Fibroblast of lung (primary cell): Measurements from ENCODE around the gene SMOC2. TPM values are rescaled to one million over a fixed set of nuclear protein-coding genes. Genes with fewer than 3 reads are reported as not detected.

Experiments used
- DNase-seq, 2 donors: peaks; one replicate each; pipeline versions ENCODE4 v3.0.0 to v3.0.0-alpha.2; 2010; ENCODE audit warnings: low read depth in 2 of 2
- H2AFZ ChIP-seq: 2 replicates; pipeline ENCODE4 v1.5.1; 2012; ENCODE audit warnings: low read length, control low read depth, inconsistent platforms
- H3K27ac ChIP-seq: 2 replicates; pipeline ENCODE4 v1.5.1; 2011; ENCODE audit warnings: low read length, control low read depth; ENCODE audit not compliant: insufficient read depth
- H3K27me3 ChIP-seq: 2 replicates; pipeline ENCODE4 v1.5.1; 2011; ENCODE audit warnings: mild to moderate bottlenecking, low read length; ENCODE audit not compliant: control insufficient read depth, insufficient read depth
- H3K36me3 ChIP-seq: 2 replicates; pipeline ENCODE4 v1.5.1; 2011; ENCODE audit warnings: low read length; ENCODE audit not compliant: control insufficient read depth, insufficient read depth
- H3K4me1 ChIP-seq: 2 replicates; pipeline ENCODE4 v1.5.1; 2011; ENCODE audit warnings: low read length; ENCODE audit not compliant: control insufficient read depth, insufficient read depth; ENCODE audit errors: extremely low read depth
- H3K4me2 ChIP-seq: 2 replicates; pipeline ENCODE4 v1.5.1; 2011; ENCODE audit warnings: low read length, control low read depth; ENCODE audit not compliant: insufficient read depth; ENCODE audit errors: extremely low read depth
- H3K4me3 ChIP-seq, 4 experiments: fragments of 200-600 bp in 1 of 4; sonication (generic) in 1 of 4; replicated peaks in 1 of 4; 2 replicates each; pipeline ENCODE4 v1.5.1; 2011 to 2016; ENCODE audit warnings: low read length in 4 of 4, low read depth in 3 of 4, mild to moderate bottlenecking in 3 of 4, control low read depth in 2 of 4, inconsistent platforms in 1 of 4, mixed read lengths in 1 of 4; ENCODE audit not compliant: insufficient read depth in 1 of 4; ENCODE audit errors: control extremely low read depth in 1 of 4
- H3K79me2 ChIP-seq: 2 replicates; pipeline ENCODE4 v1.5.1; 2012; ENCODE audit warnings: mild to moderate bottlenecking, low read length, inconsistent platforms; ENCODE audit not compliant: control insufficient read depth, insufficient read depth
- H3K9ac ChIP-seq: 2 replicates; pipeline ENCODE4 v1.5.1; 2011; ENCODE audit warnings: mild to moderate bottlenecking, low read length, control low read depth; ENCODE audit not compliant: insufficient read depth
- H3K9me3 ChIP-seq: 2 replicates; pipeline ENCODE4 v1.5.1; 2012; ENCODE audit warnings: low read depth, low read length; ENCODE audit not compliant: control insufficient read depth, insufficient read depth
- H4K20me1 ChIP-seq: 2 replicates; pipeline ENCODE4 v1.5.1; 2011; ENCODE audit warnings: low read length; ENCODE audit not compliant: control insufficient read depth, insufficient read depth; ENCODE audit errors: extremely low read depth
- EZH2 ChIP-seq: IDR thresholded peaks from 2 replicates; pipeline ENCODE4 v1.5.1; 2012; ENCODE audit warnings: low read length, control low read depth, mild to moderate bottlenecking; ENCODE audit errors: missing control alignments
- polyA plus RNA-seq, 2 donors: library from polyadenylated mRNA; depleted of rRNA in 1 of 2; stranded (reverse) in 1 of 2; unstranded in 1 of 2; fragments of >200 nt; gene quantifications; 2 replicates each; pipeline ENCODE4 v1.2.1, GENCODE V29; 2011 to 2012; ENCODE audit warnings: missing spikeins in 1 of 2
- total RNA-seq: library from RNA; depleted of rRNA; stranded (reverse); fragments of >200 nt; gene quantifications from 2 replicates; pipeline ENCODE4 v1.2.1, GENCODE V29; 2014
- TF ChIP-seq, protein P1 (sequence below), 2 donors: IDR thresholded peaks in 1 of 2; conservative IDR thresholded peaks in 1 of 2; 1 replicate in 1 of 2; 2 replicates in 1 of 2; pipeline ENCODE4 v1.5.1; 2011 to 2012; ENCODE audit warnings: low read length in 2 of 2, control low read depth in 1 of 2, inconsistent platforms in 1 of 2, low read depth in 1 of 2, mild to moderate bottlenecking in 1 of 2

The SMOC2 gene
- total and polyA plus RNA-seq, 2 donors (not counting 1 experiment from before 2014, with no cell fraction given) = not detected

DNA sequence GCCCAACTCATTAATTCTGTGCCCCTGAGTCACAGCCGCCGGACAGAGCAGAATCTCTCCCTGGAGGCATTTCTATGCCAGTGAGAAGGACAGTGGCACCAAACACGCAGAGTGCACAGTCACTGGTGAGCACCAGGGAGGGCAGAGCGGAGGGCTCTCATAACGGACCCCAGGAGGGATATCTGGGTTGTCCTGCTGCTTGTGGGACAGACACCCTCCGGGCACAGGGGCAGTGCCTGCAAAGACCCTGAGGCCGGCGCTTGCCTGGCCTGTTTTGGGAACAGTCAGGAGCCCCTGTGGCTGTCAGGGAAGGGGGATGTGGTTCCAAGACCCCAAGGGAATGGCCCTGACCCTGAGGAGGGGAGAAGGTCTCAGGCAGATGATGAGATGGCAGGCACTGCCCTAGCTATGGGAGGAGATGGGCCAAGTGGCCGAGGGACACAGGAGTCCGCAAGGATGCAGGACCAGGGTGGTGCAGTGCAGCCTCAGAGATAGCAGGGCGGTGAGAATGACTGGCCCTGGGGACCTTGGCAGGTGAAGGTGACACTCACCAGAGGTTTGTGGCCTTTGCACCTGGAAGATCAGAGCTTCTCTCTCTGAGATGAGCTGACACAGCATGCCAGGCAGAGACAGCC lies 270.8 kb downstream of the SMOC2 start:
- Histone ChIP-seq H3K4me2 (no peak overlapping the region), H2AFZ (no peak overlapping the region), H4K20me1 (no peaks in the 10 kb centered on the region), H3K9ac (no peak overlapping the region), H3K27ac (no peak overlapping the region), H3K9me3 (no peaks in the 10 kb centered on the region), H3K4me3 (no peak overlapping the region), H3K79me2 (no peaks in the 10 kb centered on the region), H3K4me1 (no peaks in the 10 kb centered on the region), H3K27me3 (no peaks in the 10 kb centered on the region), H3K36me3 (no peaks in the 10 kb centered on the region)
- TF ChIP-seq, protein P1, sequence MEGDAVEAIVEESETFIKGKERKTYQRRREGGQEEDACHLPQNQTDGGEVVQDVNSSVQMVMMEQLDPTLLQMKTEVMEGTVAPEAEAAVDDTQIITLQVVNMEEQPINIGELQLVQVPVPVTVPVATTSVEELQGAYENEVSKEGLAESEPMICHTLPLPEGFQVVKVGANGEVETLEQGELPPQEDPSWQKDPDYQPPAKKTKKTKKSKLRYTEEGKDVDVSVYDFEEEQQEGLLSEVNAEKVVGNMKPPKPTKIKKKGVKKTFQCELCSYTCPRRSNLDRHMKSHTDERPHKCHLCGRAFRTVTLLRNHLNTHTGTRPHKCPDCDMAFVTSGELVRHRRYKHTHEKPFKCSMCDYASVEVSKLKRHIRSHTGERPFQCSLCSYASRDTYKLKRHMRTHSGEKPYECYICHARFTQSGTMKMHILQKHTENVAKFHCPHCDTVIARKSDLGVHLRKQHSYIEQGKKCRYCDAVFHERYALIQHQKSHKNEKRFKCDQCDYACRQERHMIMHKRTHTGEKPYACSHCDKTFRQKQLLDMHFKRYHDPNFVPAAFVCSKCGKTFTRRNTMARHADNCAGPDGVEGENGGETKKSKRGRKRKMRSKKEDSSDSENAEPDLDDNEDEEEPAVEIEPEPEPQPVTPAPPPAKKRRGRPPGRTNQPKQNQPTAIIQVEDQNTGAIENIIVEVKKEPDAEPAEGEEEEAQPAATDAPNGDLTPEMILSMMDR (conservative IDR thresholded peaks at IDR 0.05 in 1 of 2, IDR thresholded peaks at IDR 0.05 in 1 of 2; ENCODE audit: low read depth in 1 of 2, low read length in 2 of 2) = no peak
- no peak for DNase-seq

DNA sequence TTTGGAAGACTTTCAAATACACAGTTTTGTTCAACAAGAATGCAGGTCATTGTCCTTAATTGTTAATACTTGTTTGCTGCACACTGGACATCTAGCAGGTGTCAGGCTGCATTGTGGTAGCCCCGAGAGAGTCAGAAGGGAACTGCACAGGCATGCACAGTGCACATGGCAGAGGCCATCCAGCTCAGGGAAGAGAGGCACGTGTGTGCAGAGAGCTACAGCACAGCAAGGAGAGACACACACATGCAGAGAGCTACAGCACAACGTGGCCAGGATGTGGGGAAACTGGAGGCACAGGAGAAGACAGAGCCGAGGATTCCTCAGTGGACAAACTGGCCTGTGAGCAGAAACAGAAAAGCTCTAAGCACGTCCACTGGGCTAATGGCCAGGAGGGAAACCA lies 272.0 kb downstream of the SMOC2 start:
- no peaks in the 10 kb centered on the region for H3K4me1 ChIP-seq
- H3K4me3 ChIP-seq = no peak overlapping the region
- no peaks in the 10 kb centered on the region for H3K9me3 ChIP-seq
- no peak overlapping the region for H3K27ac ChIP-seq
- H3K36me3 ChIP-seq = no peaks in the 10 kb centered on the region
- no peak for DNase-seq
- H3K79me2 ChIP-seq = no peaks in the 10 kb centered on the region
- TF ChIP-seq, protein P1 (conservative IDR thresholded peaks at IDR 0.05 in 1 of 2, IDR thresholded peaks at IDR 0.05 in 1 of 2; ENCODE audit: low read depth in 1 of 2, low read length in 2 of 2) = no peak
- no peak for TF ChIP-seq EZH2
- no peaks in the 10 kb centered on the region for H4K20me1 ChIP-seq
- H3K4me2 ChIP-seq = no peak overlapping the region
- no peak overlapping the region for H2AFZ ChIP-seq
- no peak overlapping the region for H3K9ac ChIP-seq
- no peaks in the 10 kb centered on the region for H3K27me3 ChIP-seq

DNA sequence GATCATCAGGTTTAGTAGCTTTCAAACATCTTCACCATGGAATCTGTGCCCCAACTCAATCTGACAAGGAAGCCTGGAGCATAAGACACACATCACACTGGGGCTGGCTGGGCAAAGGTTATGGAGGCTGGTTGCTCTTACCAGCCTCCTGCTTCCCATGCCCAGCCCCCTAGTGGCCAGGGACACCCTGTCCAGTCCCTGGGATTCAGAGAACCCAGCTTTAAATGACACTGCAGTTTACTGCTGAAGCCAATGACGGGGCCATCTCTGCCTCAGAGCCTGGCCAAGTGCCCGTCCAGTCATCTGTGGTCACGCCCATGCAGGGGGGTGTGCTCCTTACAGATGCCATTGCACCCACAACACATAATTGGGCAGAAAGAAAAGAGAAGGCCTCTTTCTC lies 272.9 kb downstream of the SMOC2 start:
- DNase-seq = no peak
- no peak for TF ChIP-seq EZH2
- TF ChIP-seq, protein P1 (conservative IDR thresholded peaks at IDR 0.05 in 1 of 2, IDR thresholded peaks at IDR 0.05 in 1 of 2; ENCODE audit: low read depth in 1 of 2, low read length in 2 of 2) = no peak
- Histone ChIP-seq H4K20me1 (no peaks in the 10 kb centered on the region), H3K27ac (no peak overlapping the region), H3K9ac (no peak overlapping the region), H3K4me3 (no peak overlapping the region), H3K9me3 (no peaks in the 10 kb centered on the region), H3K4me2 (no peak overlapping the region), H2AFZ (no peak overlapping the region), H3K36me3 (no peaks in the 10 kb centered on the region), H3K4me1 (no peaks in the 10 kb centered on the region), H3K79me2 (no peaks in the 10 kb centered on the region), H3K27me3 (no peaks in the 10 kb centered on the region)
